Measurements from ENCODE around the gene SLC6A9. TPM values are rescaled to one million over a fixed set of nuclear protein-coding genes. Genes with fewer than 3 reads are reported as not detected.

SLC6A9 gene
- total and polyA plus RNA-seq, 2 experiments from 2014 or later, result 14.4 to 20.0 TPM

- TF ChIP-seq ETS1 (IDR thresholded peaks at IDR 0.05) (no peak), POLR2AphosphoS5 (IDR thresholded peaks at IDR 0.05; ENCODE audit: low read depth) (no peak), STAT1 (IDR thresholded peaks at IDR 0.05; ENCODE audit: unreplicated experiment) (no peak), CREB1 (CRISPR knock-in tag; IDR thresholded peaks at IDR 0.05; ENCODE audit: low read depth) (no peak), NANOG (IDR thresholded peaks at IDR 0.05; ENCODE audit: borderline replicate concordance) (no peak), EZH2 (IDR thresholded peaks at IDR 0.05; ENCODE audit: low read depth, unreplicated experiment) (no peak), ZNF114 (CRISPR knock-in tag; IDR thresholded peaks at IDR 0.05) (no peak), ZNF331 (CRISPR knock-in tag; IDR thresholded peaks at IDR 0.05; ENCODE audit: low read depth) (no peak)
Observed at GRCh38 chr1:43985984-43986595, 45.2 kb downstream of the SLC6A9 start (continued).

- H3K36me3 Mint-ChIP-seq (ENCODE audit: low read depth), result peaks cover 33% of the 10 kb centered on the region
- no peaks in the 10 kb centered on the region for H3K9me3 Mint-ChIP-seq
- Histone ChIP-seq H3K4me2 (no peak overlapping the region), H3K4me3 (no peak overlapping the region), H3K27me3 (ENCODE audit: insufficient read depth) (0 out of 2 replicates have a peak, but pooled peaks cover 2% of the 10 kb centered on the region), H3K79me2 (replicated peaks; ENCODE audit: insufficient read depth) (peaks cover 7% of the 10 kb centered on the region; the same call in 1 of the 2 replicates), H4K20me1 (replicated peaks; ENCODE audit: insufficient read depth) (no peaks in the 10 kb centered on the region; the same call in 1 of the 2 replicates), H3K9me2 (ENCODE audit: insufficient read depth) (no peaks in the 10 kb centered on the region), H3K4me1 (ENCODE audit: insufficient read depth) (peaks cover 7% of the 10 kb centered on the region; the same call in 1 of the 2 replicates), H2AFZ (no peak overlapping the region), H3K27ac (ENCODE audit: low read depth) (no peak overlapping the region), H3F3A (replicated peaks; ENCODE audit: low read depth) (peaks cover 9% of the 10 kb centered on the region; the same call in 1 of the 2 replicates), H3K36me3 (ENCODE audit: insufficient read depth) (no peaks in the 10 kb centered on the region)
- H3K27me3 Mint-ChIP-seq (ENCODE audit: insufficient read depth, low read depth, poor library complexity), result peaks cover 29% of the 10 kb centered on the region
- no peak overlapping the region for H3K27ac Mint-ChIP-seq
- DNase-seq (ENCODE audit: low spot score) (no peak), ATAC-seq (no peak)
- H3K4me3 Mint-ChIP-seq, result no peak overlapping the region
- H3K4me1 Mint-ChIP-seq, result peaks cover 11% of the 10 kb centered on the region
- TF ChIP-seq REST (IDR thresholded peaks at IDR 0.05; ENCODE audit: unreplicated experiment), result no peak
- TF ChIP-seq CTCF (conservative IDR thresholded peaks at IDR 0.05; ENCODE audit: low read depth in 2 of 2), result no peak
- no peak for TF ChIP-seq STAT1 (IDR thresholded peaks at IDR 0.05; ENCODE audit: unreplicated experiment)
- TF ChIP-seq JUNB (IDR thresholded peaks at IDR 0.05; ENCODE audit: unreplicated experiment), result no peak
- TF ChIP-seq ZNF462 (CRISPR knock-in tag; IDR thresholded peaks at IDR 0.05), result no peak
- no peak for TF ChIP-seq POLR2AphosphoS5 (IDR thresholded peaks at IDR 0.05; ENCODE audit: low read depth)
- TF ChIP-seq ZNF331 (CRISPR knock-in tag; IDR thresholded peaks at IDR 0.05; ENCODE audit: low read depth), result no peak
- TF ChIP-seq EZH2 (IDR thresholded peaks at IDR 0.05; ENCODE audit: low read depth, unreplicated experiment), result no peak
- TF ChIP-seq CREB1 (CRISPR knock-in tag; IDR thresholded peaks at IDR 0.05; ENCODE audit: low read depth), result no peak
Observed at GRCh38 chr1:43984855-43985254, 46.4 kb downstream of the SLC6A9 start.

Measured in GM23338 (cell line).